HEK293 (cell line): ENCODE results near the gene TMED6.
A peak's percentile ranks its signal among the peaks of the same experiment; 100 is the strongest.

Experiments used
- CTCF ChIA-PET: fragments of 350-600 bp; formaldehyde crosslinking; extraction: SDS; loops from one replicate; lab custom pipeline; 2021; ENCODE audit warnings: antibody characterized with exemption; lab: Yijun Ruan, JAX
- POLR2A ChIA-PET: fragments of 300-600 bp; formaldehyde crosslinking; extraction: SDS; loops from one replicate; lab custom pipeline; 2020; ENCODE audit warnings: antibody characterized with exemption, inconsistent platforms; lab: Yijun Ruan, JAX
- H3K27ac ChIP-seq: fragments of 200-500 bp; sonication (Bioruptor generic); 2 replicates; pipeline ENCODE4 v1.5.1; 2014; ENCODE audit warnings: low read depth, low read length, control low read depth, inconsistent platforms; ENCODE audit errors: extremely low read depth
- H3K36me3 ChIP-seq, 2 experiments: fragments of 200-500 bp in 1 of 2; sonication (Bioruptor generic) in 1 of 2; 1 replicate in 1 of 2; 2 replicates in 1 of 2; pipeline ENCODE4 v1.5.1; 2014 to 2017; ENCODE audit warnings: inconsistent platforms in 2 of 2, low read length in 2 of 2; ENCODE audit not compliant: control insufficient read depth in 2 of 2, insufficient read depth in 1 of 2
- H3K4me1 ChIP-seq: fragments of 200-500 bp; sonication (Bioruptor generic); 2 replicates; pipeline ENCODE4 v1.5.1; 2014; ENCODE audit warnings: mild to moderate bottlenecking, low read length, inconsistent platforms; ENCODE audit not compliant: control insufficient read depth, insufficient read depth
- H3K4me3 ChIP-seq: 2 replicates; pipeline ENCODE4 v1.5.1; 2011; ENCODE audit warnings: low read depth, mild to moderate bottlenecking, control low read depth, low read length, moderate library complexity
- H3K9me3 ChIP-seq: fragments of 200-500 bp; sonication (Bioruptor generic); 2 replicates; pipeline ENCODE4 v1.5.1; 2014; ENCODE audit warnings: low read depth, low read length, inconsistent platforms; ENCODE audit not compliant: control insufficient read depth, insufficient read depth
- EGR2 ChIP-seq: fragments of 450-650 bp; formaldehyde crosslinking; IDR thresholded peaks from 2 replicates; pipeline ENCODE4 v1.5.1; 2016; ENCODE audit warnings: low read depth, missing biosample characterization, missing genetic modification characterization
- FEZF1 ChIP-seq: fragments of 450-650 bp; formaldehyde crosslinking; IDR thresholded peaks from 2 replicates; pipeline ENCODE4 v1.5.1; 2016; ENCODE audit warnings: missing biosample characterization, missing genetic modification characterization
- GLI2 ChIP-seq: fragments of 450-650 bp; formaldehyde crosslinking; IDR thresholded peaks from 2 replicates; pipeline ENCODE4; 2017; ENCODE audit warnings: missing biosample characterization, missing genetic modification characterization, low read depth, borderline replicate concordance
- GLIS2 ChIP-seq: fragments of 450-650 bp; formaldehyde crosslinking; IDR thresholded peaks from 2 replicates; pipeline ENCODE4 v1.5.1; 2016; ENCODE audit warnings: missing biosample characterization, missing genetic modification characterization
- KLF17 ChIP-seq: fragments of 450-650 bp; formaldehyde crosslinking; IDR thresholded peaks from 2 replicates; pipeline ENCODE4 v1.5.1; 2016; ENCODE audit warnings: missing biosample characterization, missing genetic modification characterization
- KLF9 ChIP-seq: fragments of 450-650 bp; formaldehyde crosslinking; IDR thresholded peaks from 2 replicates; pipeline ENCODE4 v1.5.1; 2016; ENCODE audit warnings: missing biosample characterization, missing genetic modification characterization, low read depth
- MZF1 ChIP-seq: fragments of 450-650 bp; formaldehyde crosslinking; IDR thresholded peaks from 2 replicates; pipeline ENCODE4 v1.5.1; 2017; ENCODE audit warnings: missing biosample characterization, missing genetic modification characterization, borderline replicate concordance
- PRDM1 ChIP-seq: fragments of 450-650 bp; formaldehyde crosslinking; IDR thresholded peaks from 2 replicates; pipeline ENCODE4; 2016; ENCODE audit warnings: missing biosample characterization, missing genetic modification characterization
- REPIN1 ChIP-seq: fragments of 450-650 bp; formaldehyde crosslinking; IDR thresholded peaks from 2 replicates; pipeline ENCODE4 v1.5.1; 2017; ENCODE audit warnings: missing biosample characterization, missing genetic modification characterization, low read depth
- YY1 ChIP-seq: fragments of 450-650 bp; formaldehyde crosslinking; IDR thresholded peaks from 2 replicates; pipeline ENCODE4 v1.5.1; 2018; ENCODE audit warnings: missing biosample characterization, missing genetic modification characterization
- YY2 ChIP-seq: fragments of 450-650 bp; formaldehyde crosslinking; IDR thresholded peaks from 2 replicates; pipeline ENCODE4 v1.5.1; 2016; ENCODE audit warnings: missing biosample characterization, missing genetic modification characterization
- ZBTB20 ChIP-seq: fragments of 450-650 bp; formaldehyde crosslinking; IDR thresholded peaks from 2 replicates; pipeline ENCODE4 v1.5.1; 2016; ENCODE audit warnings: missing biosample characterization, missing genetic modification characterization
- ZBTB21 ChIP-seq: fragments of 450-650 bp; formaldehyde crosslinking; IDR thresholded peaks from 2 replicates; pipeline ENCODE4 v1.5.1; 2017; ENCODE audit warnings: missing biosample characterization, missing genetic modification characterization
- ZBTB48 ChIP-seq: fragments of 450-650 bp; formaldehyde crosslinking; IDR thresholded peaks from 2 replicates; pipeline ENCODE4 v1.5.1; 2016; ENCODE audit warnings: missing biosample characterization, missing genetic modification characterization
- ZFHX2 ChIP-seq: fragments of 450-650 bp; formaldehyde crosslinking; conservative IDR thresholded peaks from 2 replicates; pipeline ENCODE4 v1.5.1; 2016; ENCODE audit warnings: missing biosample characterization, missing genetic modification characterization
- ZFP41 ChIP-seq: fragments of 450-650 bp; formaldehyde crosslinking; IDR thresholded peaks from 2 replicates; pipeline ENCODE4 v1.5.1; 2016; ENCODE audit warnings: missing biosample characterization, missing genetic modification characterization, borderline replicate concordance
- ZIC2 ChIP-seq: fragments of 450-650 bp; formaldehyde crosslinking; IDR thresholded peaks from 2 replicates; pipeline ENCODE4 v1.5.1; 2016; ENCODE audit warnings: missing biosample characterization, missing genetic modification characterization
- ZNF10 ChIP-seq: fragments of 450-650 bp; formaldehyde crosslinking; IDR thresholded peaks from 2 replicates; pipeline ENCODE4 v1.5.1; 2017; ENCODE audit warnings: missing biosample characterization, missing genetic modification characterization
- ZNF169 ChIP-seq: fragments of 450-650 bp; formaldehyde crosslinking; IDR thresholded peaks from 2 replicates; pipeline ENCODE4 v1.5.1; 2016; ENCODE audit warnings: missing biosample characterization, missing genetic modification characterization
- ZNF335 ChIP-seq: fragments of 450-650 bp; formaldehyde crosslinking; conservative IDR thresholded peaks from 2 replicates; pipeline ENCODE4 v1.5.1; 2016; ENCODE audit warnings: missing biosample characterization, missing genetic modification characterization
- ZNF341 ChIP-seq: fragments of 450-650 bp; formaldehyde crosslinking; IDR thresholded peaks from 2 replicates; pipeline ENCODE4; 2016; ENCODE audit warnings: low read depth, missing biosample characterization, missing genetic modification characterization
- ZNF48 ChIP-seq: fragments of 450-650 bp; formaldehyde crosslinking; IDR thresholded peaks from 2 replicates; pipeline ENCODE4 v1.5.1; 2016; ENCODE audit warnings: missing biosample characterization, missing genetic modification characterization
- ZNF571 ChIP-seq: fragments of 450-650 bp; formaldehyde crosslinking; IDR thresholded peaks from 2 replicates; pipeline ENCODE4 v1.5.0; 2017; ENCODE audit warnings: missing biosample characterization, missing genetic modification characterization
- ZNF600 ChIP-seq: fragments of 450-650 bp; formaldehyde crosslinking; IDR thresholded peaks from 2 replicates; pipeline ENCODE4 v1.5.1; 2016; ENCODE audit warnings: missing biosample characterization, missing genetic modification characterization
- ZNF621 ChIP-seq: fragments of 450-650 bp; formaldehyde crosslinking; IDR thresholded peaks from 2 replicates; pipeline ENCODE4 v1.5.1; 2017; ENCODE audit warnings: missing biosample characterization, missing genetic modification characterization
- ZNF76 ChIP-seq: fragments of 450-650 bp; formaldehyde crosslinking; IDR thresholded peaks from 2 replicates; pipeline ENCODE4; 2016; ENCODE audit warnings: low read depth, missing biosample characterization, missing genetic modification characterization, borderline replicate concordance
- TF ChIP-seq, protein P1 (sequence below): fragments of 450-650 bp; IDR thresholded peaks from 2 replicates; pipeline ENCODE4 v1.5.1; 2018; ENCODE audit warnings: missing biosample characterization, mild to moderate bottlenecking, missing genetic modification characterization
- TF ChIP-seq, protein P2 (sequence below): fragments of 450-650 bp; formaldehyde crosslinking; IDR thresholded peaks from 2 replicates; pipeline ENCODE4 v1.5.1; 2016; ENCODE audit warnings: missing biosample characterization, missing genetic modification characterization, borderline replicate concordance

The TMED6 gene

GRCh38 chr16:69329369-69330285 is 22.0 kb downstream of the TMED6 start (continued):
- TF ChIP-seq GLI2 (tag by site-specific recombination): no peak
- 0 out of 2 replicates have a peak, but pooled peaks have one; percentile 7 for TF ChIP-seq KLF9 (tag by site-specific recombination)
- TF ChIP-seq ZFP41 (tag by site-specific recombination): no peak
- TF ChIP-seq ZNF571 (tag by site-specific recombination): no peak
- no peak for TF ChIP-seq ZNF169
- TF ChIP-seq ZNF341 (tag by site-specific recombination): peak; percentile 71

- Histone ChIP-seq H3K36me3 (peaks cover 15 to 77% of the 10 kb centered on the region in 2 experiments; a peak in 2 of 3 replicates), H3K4me1 (peaks cover 8% of the 10 kb centered on the region), H3K9me3 (no peaks in the 10 kb centered on the region), H3K4me3 (peak overlapping the region; percentile 80), H3K27ac (peak overlapping the region; percentile 78; the same call in 1 of the 2 replicates)
- TF ChIP-seq, protein P1, sequence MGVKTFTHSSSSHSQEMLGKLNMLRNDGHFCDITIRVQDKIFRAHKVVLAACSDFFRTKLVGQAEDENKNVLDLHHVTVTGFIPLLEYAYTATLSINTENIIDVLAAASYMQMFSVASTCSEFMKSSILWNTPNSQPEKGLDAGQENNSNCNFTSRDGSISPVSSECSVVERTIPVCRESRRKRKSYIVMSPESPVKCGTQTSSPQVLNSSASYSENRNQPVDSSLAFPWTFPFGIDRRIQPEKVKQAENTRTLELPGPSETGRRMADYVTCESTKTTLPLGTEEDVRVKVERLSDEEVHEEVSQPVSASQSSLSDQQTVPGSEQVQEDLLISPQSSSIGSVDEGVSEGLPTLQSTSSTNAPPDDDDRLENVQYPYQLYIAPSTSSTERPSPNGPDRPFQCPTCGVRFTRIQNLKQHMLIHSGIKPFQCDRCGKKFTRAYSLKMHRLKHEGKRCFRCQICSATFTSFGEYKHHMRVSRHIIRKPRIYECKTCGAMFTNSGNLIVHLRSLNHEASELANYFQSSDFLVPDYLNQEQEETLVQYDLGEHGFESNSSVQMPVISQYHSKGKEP: no peak
- peak; percentile 61 for TF ChIP-seq FEZF1 (tag by site-specific recombination)
- TF ChIP-seq YY2 (tag by site-specific recombination): peak; percentile 19; the same call in 1 of the 2 replicates
- TF ChIP-seq REPIN1 (tag by site-specific recombination): no peak
- peak; percentile 56 for TF ChIP-seq ZNF600 (tag by site-specific recombination)
- TF ChIP-seq YY1 (tag by site-specific recombination): 0 out of 2 replicates have a peak, but pooled peaks have one; percentile 8
- peak; percentile 11; the same call in 1 of the 2 replicates for TF ChIP-seq KLF9 (tag by site-specific recombination)
- TF ChIP-seq PRDM1: 0 out of 2 replicates have a peak, but pooled peaks have one; percentile 22
- TF ChIP-seq EGR2 (tag by site-specific recombination): 0 out of 2 replicates have a peak, but pooled peaks have one; percentile 18
- TF ChIP-seq ZFHX2 (tag by site-specific recombination): peak; percentile 39; the same call in 1 of the 2 replicates
- TF ChIP-seq ZBTB21: no peak
- no peak for TF ChIP-seq ZNF48 (tag by site-specific recombination)
- peak; percentile 35; the same call in 1 of the 2 replicates for TF ChIP-seq ZBTB20 (tag by site-specific recombination)
- TF ChIP-seq ZNF335 (tag by site-specific recombination): peak; percentile 89
- no peak for TF ChIP-seq ZNF76
- TF ChIP-seq, protein P2, sequence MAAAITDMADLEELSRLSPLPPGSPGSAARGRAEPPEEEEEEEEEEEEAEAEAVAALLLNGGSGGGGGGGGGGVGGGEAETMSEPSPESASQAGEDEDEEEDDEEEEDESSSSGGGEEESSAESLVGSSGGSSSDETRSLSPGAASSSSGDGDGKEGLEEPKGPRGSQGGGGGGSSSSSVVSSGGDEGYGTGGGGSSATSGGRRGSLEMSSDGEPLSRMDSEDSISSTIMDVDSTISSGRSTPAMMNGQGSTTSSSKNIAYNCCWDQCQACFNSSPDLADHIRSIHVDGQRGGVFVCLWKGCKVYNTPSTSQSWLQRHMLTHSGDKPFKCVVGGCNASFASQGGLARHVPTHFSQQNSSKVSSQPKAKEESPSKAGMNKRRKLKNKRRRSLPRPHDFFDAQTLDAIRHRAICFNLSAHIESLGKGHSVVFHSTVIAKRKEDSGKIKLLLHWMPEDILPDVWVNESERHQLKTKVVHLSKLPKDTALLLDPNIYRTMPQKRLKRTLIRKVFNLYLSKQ: no peak
- peak; percentile 12; the same call in 1 of the 2 replicates for TF ChIP-seq GLIS2 (tag by site-specific recombination)
- TF ChIP-seq ZNF341 (tag by site-specific recombination): peak; percentile 95
- peak; percentile 66 for TF ChIP-seq ZIC2 (tag by site-specific recombination)
- no peak for TF ChIP-seq ZBTB48 (tag by site-specific recombination)
- no peak for TF ChIP-seq MZF1
- peak; percentile 55; the same call in 1 of the 2 replicates for TF ChIP-seq ZNF10
- no peak for TF ChIP-seq KLF17 (tag by site-specific recombination)
- no peak for TF ChIP-seq ZNF621
- ChIA-PET POLR2A (interaction anchor here (0.6 to 4.9 kb wide), 5 partner anchors 12 to 426 kb away, joined by 3 to 27 read pairs (median 4); partner anchors contain the start of genes COG8, NIP7 and NOB1), CTCF (interaction anchor here (0.6 to 1.0 kb wide), 2 partner anchors 13 to 813 kb away, joined by 4 to 6 read pairs; no protein-coding TSS in a partner anchor)
Observed at GRCh38 chr16:69328854-69329316, 22.7 kb downstream of the TMED6 start.
